ENCODE measurements around the gene PTGER3. TPM values are rescaled to one million over a fixed set of nuclear protein-coding genes. Genes with fewer than 3 reads are reported as not detected.

The PTGER3 gene
- total and polyA plus RNA-seq, 2 experiments from 2014 or later, result 0.45 to 1.6 TPM

GRCh38 chr1:71037829-71038620 is 9.6 kb downstream of the PTGER3 start:
- no peak overlapping the region for H3K27ac ChIP-seq (ENCODE audit: low read depth)
- ATAC-seq (no peak), DNase-seq (ENCODE audit: low spot score) (no peak)
- Mint-ChIP-seq H3K4me1 (no peaks in the 10 kb centered on the region), H3K9me3 (no peaks in the 10 kb centered on the region), H3K4me3 (no peak overlapping the region), H3K27me3 (ENCODE audit: insufficient read depth, low read depth, poor library complexity) (no peaks in the 10 kb centered on the region), H3K27ac (no peak overlapping the region), H3K36me3 (ENCODE audit: low read depth) (no peaks in the 10 kb centered on the region)
- TF ChIP-seq, protein P1, sequence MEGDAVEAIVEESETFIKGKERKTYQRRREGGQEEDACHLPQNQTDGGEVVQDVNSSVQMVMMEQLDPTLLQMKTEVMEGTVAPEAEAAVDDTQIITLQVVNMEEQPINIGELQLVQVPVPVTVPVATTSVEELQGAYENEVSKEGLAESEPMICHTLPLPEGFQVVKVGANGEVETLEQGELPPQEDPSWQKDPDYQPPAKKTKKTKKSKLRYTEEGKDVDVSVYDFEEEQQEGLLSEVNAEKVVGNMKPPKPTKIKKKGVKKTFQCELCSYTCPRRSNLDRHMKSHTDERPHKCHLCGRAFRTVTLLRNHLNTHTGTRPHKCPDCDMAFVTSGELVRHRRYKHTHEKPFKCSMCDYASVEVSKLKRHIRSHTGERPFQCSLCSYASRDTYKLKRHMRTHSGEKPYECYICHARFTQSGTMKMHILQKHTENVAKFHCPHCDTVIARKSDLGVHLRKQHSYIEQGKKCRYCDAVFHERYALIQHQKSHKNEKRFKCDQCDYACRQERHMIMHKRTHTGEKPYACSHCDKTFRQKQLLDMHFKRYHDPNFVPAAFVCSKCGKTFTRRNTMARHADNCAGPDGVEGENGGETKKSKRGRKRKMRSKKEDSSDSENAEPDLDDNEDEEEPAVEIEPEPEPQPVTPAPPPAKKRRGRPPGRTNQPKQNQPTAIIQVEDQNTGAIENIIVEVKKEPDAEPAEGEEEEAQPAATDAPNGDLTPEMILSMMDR (conservative IDR thresholded peaks at IDR 0.05; ENCODE audit: low read depth in 2 of 2), result no peak
- no peak for TF ChIP-seq CREB1 (CRISPR knock-in tag; IDR thresholded peaks at IDR 0.05; ENCODE audit: low read depth)
- TF ChIP-seq POLR2AphosphoS5 (IDR thresholded peaks at IDR 0.05; ENCODE audit: low read depth), result no peak
- TF ChIP-seq EZH2 (IDR thresholded peaks at IDR 0.05; ENCODE audit: low read depth, unreplicated experiment), result no peak
- TF ChIP-seq ZNF114 (CRISPR knock-in tag; IDR thresholded peaks at IDR 0.05), result no peak
- TF ChIP-seq NANOG (IDR thresholded peaks at IDR 0.05; ENCODE audit: borderline replicate concordance), result no peak
- no peak for TF ChIP-seq ETS1 (IDR thresholded peaks at IDR 0.05)
- TF ChIP-seq JUNB (IDR thresholded peaks at IDR 0.05; ENCODE audit: unreplicated experiment), result no peak
- TF ChIP-seq, protein P2, sequence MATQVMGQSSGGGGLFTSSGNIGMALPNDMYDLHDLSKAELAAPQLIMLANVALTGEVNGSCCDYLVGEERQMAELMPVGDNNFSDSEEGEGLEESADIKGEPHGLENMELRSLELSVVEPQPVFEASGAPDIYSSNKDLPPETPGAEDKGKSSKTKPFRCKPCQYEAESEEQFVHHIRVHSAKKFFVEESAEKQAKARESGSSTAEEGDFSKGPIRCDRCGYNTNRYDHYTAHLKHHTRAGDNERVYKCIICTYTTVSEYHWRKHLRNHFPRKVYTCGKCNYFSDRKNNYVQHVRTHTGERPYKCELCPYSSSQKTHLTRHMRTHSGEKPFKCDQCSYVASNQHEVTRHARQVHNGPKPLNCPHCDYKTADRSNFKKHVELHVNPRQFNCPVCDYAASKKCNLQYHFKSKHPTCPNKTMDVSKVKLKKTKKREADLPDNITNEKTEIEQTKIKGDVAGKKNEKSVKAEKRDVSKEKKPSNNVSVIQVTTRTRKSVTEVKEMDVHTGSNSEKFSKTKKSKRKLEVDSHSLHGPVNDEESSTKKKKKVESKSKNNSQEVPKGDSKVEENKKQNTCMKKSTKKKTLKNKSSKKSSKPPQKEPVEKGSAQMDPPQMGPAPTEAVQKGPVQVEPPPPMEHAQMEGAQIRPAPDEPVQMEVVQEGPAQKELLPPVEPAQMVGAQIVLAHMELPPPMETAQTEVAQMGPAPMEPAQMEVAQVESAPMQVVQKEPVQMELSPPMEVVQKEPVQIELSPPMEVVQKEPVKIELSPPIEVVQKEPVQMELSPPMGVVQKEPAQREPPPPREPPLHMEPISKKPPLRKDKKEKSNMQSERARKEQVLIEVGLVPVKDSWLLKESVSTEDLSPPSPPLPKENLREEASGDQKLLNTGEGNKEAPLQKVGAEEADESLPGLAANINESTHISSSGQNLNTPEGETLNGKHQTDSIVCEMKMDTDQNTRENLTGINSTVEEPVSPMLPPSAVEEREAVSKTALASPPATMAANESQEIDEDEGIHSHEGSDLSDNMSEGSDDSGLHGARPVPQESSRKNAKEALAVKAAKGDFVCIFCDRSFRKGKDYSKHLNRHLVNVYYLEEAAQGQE (IDR thresholded peaks at IDR 0.05; ENCODE audit: unreplicated experiment), result no peak
- TF ChIP-seq ZNF462 (CRISPR knock-in tag; IDR thresholded peaks at IDR 0.05), result no peak
- TF ChIP-seq ZNF331 (CRISPR knock-in tag; IDR thresholded peaks at IDR 0.05; ENCODE audit: low read depth), result no peak
- TF ChIP-seq STAT1 (IDR thresholded peaks at IDR 0.05; ENCODE audit: unreplicated experiment), result no peak
- no peak for TF ChIP-seq EZH2phosphoT487 (IDR thresholded peaks at IDR 0.05; ENCODE audit: unreplicated experiment)
- H3F3A ChIP-seq (replicated peaks; ENCODE audit: low read depth), result no peaks in the 10 kb centered on the region
- no peaks in the 10 kb centered on the region for H3K79me2 ChIP-seq (replicated peaks; ENCODE audit: insufficient read depth)
- H3K9me2 ChIP-seq (ENCODE audit: insufficient read depth), result 0 out of 2 replicates have a peak, but pooled peaks cover 2% of the 10 kb centered on the region
- H3K4me1 ChIP-seq (ENCODE audit: insufficient read depth), result no peaks in the 10 kb centered on the region
- H3K4me2 ChIP-seq, result no peak overlapping the region
- no peaks in the 10 kb centered on the region for H4K20me1 ChIP-seq (replicated peaks; ENCODE audit: insufficient read depth)
- no peaks in the 10 kb centered on the region for H3K36me3 ChIP-seq (ENCODE audit: insufficient read depth)
- H3K4me3 ChIP-seq, result no peak overlapping the region
- no peaks in the 10 kb centered on the region for H3K27me3 ChIP-seq (ENCODE audit: insufficient read depth)
- no peak overlapping the region for H2AFZ ChIP-seq

All from GM23338 (cell line).